Stimulated activated CD8-positive, alpha-beta memory T cell treated with anti-CD3 and anti-CD28 coated beads, Interleukin-15, amount 100 ng/mL, for 4 hours (primary cell): ENCODE results near the gene CCN5.

Experiments used
- DNase-seq, 2 donors: peaks; one replicate each; pipeline ENCODE4 v3.0.0-alpha.2; 2020; ENCODE audit warnings: low read depth in 2 of 2

Gene CCN5

DNA sequence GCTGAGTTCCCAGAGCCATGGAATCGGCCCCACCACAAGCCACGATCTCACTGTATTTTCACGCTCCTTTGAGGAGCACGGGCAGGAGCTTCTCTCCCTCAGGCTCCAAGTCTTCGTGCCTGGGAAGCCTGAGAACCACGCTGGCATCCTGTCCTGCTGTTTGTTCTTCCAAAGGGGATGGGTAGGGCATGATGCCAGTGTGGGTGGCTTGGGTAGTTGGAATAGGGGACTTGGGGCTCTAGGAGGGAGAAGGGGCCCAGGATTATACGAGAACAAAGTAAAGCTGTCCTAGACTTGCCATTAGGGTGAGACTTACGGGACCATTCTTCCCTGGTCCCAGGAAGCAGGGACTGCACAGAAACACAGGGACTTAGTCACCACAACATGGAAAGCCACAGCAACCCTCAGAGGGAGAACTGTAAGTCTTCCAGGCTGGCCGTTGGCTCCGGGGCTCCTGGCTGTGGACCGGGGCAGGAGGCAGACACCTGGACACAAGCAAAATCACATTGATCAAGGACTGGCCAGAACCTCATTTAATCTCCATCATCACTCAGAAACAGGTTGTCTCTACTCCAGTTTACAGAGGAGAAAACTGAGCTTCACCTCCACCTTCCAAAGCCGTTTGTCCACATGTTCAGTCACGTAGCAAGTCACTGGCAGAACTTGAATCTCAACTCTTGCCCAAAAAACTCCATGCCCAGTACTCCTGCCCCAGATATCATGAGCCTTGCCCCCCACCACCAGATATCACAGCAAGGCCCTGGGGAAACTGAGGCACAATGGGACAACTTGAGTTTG, 1.3 kb downstream of the CCN5 start:
- DNase-seq, result no peak

GRCh38 chr20:44717986-44718385, 2.8 kb downstream of the CCN5 start:
- DNase-seq, result no peak

DNA sequence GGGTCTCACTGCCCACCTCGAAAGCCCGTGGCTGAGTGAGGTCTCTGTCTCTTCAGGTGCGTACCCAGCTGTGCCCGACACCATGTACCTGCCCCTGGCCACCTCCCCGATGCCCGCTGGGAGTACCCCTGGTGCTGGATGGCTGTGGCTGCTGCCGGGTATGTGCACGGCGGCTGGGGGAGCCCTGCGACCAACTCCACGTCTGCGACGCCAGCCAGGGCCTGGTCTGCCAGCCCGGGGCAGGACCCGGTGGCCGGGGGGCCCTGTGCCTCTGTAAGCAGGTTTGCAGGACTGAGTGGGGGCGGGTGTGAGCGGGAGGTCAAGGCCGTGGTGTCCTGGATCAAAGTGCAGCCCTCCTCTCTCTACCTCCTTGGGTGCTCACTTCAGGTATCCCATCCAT, 4.7 kb downstream of the CCN5 start:
- DNase-seq, result no peak

DNA sequence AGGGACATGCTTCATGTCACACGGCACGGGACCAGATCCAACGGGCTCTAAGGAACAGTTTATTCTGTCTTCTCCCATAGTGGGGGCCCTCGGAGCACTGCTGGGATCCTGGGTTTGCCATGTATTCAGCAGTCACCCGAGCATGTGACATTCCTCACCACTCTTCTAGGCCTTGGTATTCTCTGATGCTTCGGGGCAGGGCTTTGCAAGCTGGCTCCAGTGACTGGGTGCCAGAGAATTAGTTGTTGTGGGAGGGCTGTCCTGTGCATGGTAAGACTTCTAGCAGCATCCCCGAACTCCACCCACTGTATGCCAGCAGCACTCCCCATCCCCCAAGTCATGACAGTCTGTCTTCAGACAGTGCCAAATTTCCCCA, 5.4 kb downstream of the CCN5 start:
- no peak for DNase-seq

DNA sequence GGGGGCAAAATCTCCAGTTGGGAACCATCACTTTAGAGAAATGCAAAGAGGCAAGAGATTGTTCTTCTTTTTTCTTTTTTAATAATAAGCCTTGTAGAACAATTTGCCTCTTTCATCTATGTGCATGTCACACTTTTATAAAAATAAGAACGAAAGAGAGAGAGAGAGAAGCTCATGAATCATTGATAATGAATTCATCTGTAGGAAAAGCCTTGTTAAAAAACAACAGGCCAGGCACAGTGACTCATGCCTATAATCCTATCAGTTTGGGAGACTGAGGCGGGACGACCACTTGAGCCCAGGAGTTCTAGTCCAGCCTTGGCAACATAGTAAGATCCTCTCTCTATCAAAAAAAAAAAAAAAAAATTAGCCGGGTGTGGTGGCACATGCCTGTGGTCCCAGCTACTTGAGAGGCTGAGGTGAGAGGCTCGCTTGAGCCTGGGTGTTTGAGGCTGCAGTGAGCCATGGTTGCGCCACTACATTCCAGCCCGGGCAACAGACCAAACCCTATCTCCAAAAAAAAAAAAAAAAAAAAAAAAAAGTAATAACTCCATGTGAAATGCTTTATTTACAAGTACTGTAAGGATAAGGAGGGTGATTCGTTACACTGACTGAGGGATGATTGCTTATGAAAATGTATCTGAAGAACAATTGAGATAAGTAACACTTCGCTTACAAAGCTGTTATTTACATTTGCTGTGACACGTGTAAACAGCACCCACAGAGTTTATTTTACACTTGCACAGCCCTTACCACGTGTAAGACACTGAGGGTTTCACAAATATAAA, 6.0 kb downstream of the CCN5 start:
- DNase-seq, result no peak

- no peak for DNase-seq
Measured at GRCh38 chr20:44721785-44722054, 6.6 kb downstream of the CCN5 start.

DNA sequence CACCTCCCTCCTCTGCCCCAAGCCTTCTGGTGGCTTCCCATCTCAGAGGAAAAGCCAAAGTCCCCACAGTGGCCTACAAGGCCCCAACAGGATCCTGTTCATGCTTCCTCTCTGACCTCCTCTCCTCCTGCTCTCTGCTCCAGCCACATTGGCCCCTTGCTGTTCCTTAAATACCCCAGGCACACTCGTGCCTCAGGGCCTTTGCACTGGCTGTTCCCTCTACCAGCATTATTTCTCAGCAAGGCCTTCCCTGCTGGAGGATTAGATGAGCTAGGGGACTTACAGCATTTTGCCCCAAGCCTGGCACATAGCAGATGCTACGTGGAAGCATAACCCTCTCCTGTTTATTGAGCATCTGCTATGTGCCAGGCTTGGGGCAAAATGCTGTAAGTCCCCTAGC, 7.8 kb downstream of the CCN5 start:
- DNase-seq, result no peak

DNA sequence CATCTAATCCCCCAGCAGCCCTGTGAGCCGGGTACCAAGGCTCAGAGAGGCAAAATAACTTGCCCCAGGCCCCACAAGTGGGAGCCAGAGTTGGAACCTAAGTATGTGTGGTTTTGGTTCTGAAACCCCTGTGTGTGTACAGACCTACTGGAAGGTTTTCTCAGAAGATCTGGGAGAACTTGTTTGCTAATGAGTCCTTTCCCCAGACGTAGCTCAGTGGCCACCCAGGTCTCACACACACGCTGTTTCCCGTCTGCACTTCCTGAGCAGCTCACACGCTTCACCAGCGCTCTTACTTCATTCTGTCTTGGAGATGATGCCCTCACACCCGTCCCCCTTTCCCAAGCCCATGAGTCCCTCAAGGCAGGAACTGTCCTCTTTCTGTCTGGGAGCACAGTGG, 8.2 kb downstream of the CCN5 start:
- DNase-seq, result no peak

DNA sequence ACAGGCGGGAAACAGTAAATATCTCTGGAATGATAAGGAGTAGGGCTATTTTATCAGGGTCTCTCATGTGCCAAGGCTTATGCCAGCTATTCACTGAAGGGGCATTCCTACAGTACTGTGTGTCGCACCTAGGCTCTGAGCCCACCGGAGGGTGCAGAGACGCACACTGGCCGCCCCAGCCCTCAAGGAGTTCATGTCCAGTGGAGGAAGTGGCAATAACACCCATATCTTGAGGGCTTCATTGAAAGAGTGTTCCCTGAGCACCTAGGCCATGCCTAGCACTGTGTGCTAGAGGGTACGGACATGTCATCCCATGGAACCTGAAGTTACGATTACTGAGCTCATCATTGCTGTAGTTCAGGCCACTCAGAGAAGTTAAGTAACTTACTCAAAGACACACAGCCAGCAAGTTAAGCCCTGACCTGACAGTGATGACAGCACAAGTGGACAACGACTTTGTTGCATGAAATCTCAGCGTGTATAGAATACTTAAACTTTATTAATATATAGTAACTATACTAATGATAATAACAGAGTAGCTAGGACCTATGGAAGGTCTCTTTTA, 8.7 kb downstream of the CCN5 start:
- no peak for DNase-seq

- no peak for DNase-seq
Measured at GRCh38 chr20:44724423-44725091, 9.4 kb downstream of the CCN5 start.

GRCh38 chr20:44725837-44726236, 10.7 kb downstream of the CCN5 start:
- DNase-seq, result no peak

DNA sequence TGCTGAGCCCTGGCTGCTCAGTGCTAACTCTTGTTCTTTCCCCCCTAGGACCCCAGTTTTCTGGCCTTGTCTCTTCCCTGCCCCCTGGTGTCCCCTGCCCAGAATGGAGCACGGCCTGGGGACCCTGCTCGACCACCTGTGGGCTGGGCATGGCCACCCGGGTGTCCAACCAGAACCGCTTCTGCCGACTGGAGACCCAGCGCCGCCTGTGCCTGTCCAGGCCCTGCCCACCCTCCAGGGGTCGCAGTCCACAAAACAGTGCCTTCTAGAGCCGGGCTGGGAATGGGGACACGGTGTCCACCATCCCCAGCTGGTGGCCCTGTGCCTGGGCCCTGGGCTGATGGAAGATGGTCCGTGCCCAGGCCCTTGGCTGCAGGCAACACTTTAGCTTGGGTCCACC, 11.9 kb downstream of the CCN5 start:
- no peak for DNase-seq

GRCh38 chr20:44727651-44728050, 12.5 kb downstream of the CCN5 start:
- DNase-seq, result no peak

DNA sequence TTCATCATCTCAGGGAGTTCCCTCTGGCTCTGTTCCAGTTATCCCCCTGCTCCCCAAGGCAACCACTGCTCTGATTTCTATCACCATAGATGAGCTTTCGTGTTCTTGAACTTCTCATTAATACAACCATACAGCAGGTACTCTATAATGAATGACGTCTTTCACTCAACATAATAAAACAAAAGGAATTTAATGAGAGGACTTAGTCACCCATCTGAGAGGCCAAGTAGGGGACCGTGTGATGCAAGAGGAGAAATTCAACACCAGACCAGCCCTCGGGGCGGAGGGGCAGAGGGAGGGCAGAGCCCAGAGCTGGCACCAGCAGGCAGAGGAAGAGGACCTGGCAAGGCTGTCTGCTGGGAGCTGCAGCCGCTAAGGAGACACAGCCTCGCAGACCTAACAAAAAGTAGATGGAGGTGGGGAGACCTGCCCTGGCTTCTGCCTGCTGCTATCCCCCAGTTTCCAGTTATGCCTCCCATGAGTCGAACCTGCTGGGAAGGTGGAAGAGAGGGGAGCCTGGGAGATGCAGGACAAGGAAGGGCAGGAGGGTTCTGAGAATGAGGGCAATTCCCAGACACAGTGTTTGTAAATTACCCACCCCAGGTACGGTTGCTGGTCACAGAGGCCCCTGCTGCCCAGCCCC, 13.8 kb downstream of the CCN5 start:
- no peak for DNase-seq

DNA sequence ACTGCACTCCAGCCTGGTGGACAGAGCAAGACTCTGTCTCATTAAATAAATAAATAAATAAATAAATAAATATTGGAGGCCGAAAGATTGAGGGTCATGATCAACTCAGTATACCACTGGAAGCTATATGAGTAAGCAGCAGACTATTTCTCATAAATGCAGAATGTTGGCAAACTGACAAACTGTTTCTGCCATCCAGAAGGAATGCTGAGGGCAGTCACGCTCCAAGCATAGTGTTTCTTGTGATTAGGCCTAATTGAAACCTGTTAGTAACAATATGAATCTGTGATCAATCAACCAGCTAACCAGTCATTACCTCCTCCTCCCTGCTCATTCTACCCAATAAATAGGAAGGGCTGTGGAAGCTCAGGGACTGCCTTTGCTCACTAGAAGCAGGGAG, 15.3 kb downstream of the CCN5 start:
- DNase-seq, result no peak

GRCh38 chr20:44731657-44732056, 16.5 kb downstream of the CCN5 start:
- DNase-seq, result no peak

DNA sequence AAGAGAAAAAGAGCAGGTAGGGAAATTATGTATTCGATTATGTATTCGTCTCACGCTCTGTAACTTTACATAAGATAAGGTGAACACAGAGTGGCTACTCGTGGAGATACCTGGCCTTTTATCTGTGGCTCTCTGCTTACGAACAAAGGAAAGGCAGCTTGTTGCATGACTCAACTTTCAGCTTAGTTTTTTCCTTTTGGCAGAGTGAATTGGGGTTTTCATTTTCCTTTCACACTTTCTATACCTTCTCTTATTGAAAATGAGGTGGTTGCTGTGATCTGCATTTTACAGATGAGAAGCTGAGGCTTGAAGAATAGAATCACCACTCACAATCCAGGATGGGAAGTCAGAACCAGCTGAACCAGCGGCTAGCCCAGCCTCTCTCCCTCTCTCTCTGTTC, 17.2 kb downstream of the CCN5 start:
- no peak for DNase-seq

DNA sequence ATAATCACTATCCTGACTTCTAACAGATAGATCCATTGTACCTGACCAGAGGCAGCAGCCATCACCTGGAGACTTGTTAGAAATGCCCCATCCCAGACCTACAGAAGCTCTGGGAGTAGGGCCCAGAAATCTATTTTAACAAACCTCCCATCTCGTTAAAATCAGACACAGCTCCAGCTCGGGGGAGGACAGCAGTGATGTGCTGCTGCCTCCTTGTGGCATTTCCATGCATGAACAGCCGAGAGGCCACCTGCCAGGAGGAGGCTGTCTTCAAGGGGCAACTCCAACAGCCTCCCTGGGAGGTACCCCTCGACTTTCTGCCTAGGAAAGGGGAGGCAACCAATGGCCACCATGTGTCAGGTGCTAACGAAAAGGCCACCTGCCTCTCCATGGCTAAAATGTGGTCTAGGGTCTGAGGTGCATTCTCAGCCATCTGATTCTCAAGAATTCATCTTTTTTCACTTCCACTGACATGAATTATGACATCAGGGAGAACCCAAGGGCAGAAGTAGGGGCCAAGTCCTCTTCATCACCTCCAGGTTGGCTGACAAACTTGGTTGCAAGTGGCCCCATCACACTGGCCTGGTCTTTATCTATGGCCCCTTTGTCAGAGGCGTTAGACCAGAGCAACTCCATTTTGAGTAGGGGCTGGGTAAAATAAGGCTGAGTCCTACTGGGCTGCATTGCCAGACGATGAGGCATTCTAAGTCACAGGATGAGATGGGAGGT, 18.3 kb downstream of the CCN5 start:
- DNase-seq, result peak in 1 of 2 donors; percentile 5

GRCh38 chr20:44734938-44735337, 19.8 kb downstream of the CCN5 start:
- no peak for DNase-seq

GRCh38 chr20:44735816-44736169, 20.6 kb downstream of the CCN5 start:
- no peak for DNase-seq

- no peak for DNase-seq
Measured at GRCh38 chr20:44736170-44737021, 21.2 kb downstream of the CCN5 start.
